ENCODE measurements around the gene ZIC2.

Gene ZIC2

DNA sequence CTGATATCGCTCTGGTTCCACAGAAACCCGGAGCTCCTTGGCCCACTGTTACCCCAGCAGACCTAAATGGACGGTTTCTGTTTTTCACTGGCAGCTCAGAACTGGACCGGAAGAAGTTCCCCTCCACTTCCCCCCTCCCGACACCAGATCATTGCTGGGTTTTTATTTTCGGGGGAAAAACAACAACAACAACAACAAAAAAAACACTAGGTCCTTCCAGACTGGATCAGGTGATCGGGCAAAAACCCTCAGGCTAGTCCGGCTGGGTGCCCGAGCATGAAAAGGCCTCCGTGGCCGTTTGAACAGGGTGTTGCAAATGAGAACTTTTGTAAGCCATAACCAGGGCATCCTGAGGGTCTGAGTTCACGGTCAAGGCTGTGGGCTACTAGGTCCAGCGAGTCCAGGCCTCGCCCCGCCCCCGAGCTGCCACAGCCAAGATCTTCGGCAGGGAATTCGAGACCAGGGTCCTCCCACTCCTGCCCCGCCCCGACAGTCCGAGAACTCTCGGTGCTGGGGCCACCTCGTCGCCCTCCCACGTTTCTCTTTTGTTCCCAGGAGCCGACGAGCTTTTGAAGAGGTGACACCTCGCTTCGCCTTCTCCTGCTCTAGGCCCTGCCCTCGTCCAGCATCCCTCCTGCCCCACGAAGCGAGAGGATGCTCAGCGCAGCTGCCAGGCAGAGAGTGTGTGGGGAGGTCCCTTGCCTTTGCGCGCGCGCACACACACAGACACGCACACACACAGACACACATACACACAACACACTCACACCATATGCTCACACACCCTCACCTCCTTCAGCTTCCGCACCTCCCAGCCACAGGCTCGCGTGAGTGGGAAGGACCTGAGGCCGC lies 8.8 kb downstream of the ZIC2 start:
- TF ChIP-seq, protein P1, sequence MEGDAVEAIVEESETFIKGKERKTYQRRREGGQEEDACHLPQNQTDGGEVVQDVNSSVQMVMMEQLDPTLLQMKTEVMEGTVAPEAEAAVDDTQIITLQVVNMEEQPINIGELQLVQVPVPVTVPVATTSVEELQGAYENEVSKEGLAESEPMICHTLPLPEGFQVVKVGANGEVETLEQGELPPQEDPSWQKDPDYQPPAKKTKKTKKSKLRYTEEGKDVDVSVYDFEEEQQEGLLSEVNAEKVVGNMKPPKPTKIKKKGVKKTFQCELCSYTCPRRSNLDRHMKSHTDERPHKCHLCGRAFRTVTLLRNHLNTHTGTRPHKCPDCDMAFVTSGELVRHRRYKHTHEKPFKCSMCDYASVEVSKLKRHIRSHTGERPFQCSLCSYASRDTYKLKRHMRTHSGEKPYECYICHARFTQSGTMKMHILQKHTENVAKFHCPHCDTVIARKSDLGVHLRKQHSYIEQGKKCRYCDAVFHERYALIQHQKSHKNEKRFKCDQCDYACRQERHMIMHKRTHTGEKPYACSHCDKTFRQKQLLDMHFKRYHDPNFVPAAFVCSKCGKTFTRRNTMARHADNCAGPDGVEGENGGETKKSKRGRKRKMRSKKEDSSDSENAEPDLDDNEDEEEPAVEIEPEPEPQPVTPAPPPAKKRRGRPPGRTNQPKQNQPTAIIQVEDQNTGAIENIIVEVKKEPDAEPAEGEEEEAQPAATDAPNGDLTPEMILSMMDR (IDR thresholded peaks at IDR 0.05; ENCODE audit: control insufficient read depth, insufficient read depth, low read depth, low read length, missing control alignments) = no peak
- H3K4me3 ChIP-seq (ENCODE audit: control insufficient read depth, low read depth, low read length) = no peak overlapping the region
- DNase-seq (ENCODE audit: low read depth) = no peak

DNA sequence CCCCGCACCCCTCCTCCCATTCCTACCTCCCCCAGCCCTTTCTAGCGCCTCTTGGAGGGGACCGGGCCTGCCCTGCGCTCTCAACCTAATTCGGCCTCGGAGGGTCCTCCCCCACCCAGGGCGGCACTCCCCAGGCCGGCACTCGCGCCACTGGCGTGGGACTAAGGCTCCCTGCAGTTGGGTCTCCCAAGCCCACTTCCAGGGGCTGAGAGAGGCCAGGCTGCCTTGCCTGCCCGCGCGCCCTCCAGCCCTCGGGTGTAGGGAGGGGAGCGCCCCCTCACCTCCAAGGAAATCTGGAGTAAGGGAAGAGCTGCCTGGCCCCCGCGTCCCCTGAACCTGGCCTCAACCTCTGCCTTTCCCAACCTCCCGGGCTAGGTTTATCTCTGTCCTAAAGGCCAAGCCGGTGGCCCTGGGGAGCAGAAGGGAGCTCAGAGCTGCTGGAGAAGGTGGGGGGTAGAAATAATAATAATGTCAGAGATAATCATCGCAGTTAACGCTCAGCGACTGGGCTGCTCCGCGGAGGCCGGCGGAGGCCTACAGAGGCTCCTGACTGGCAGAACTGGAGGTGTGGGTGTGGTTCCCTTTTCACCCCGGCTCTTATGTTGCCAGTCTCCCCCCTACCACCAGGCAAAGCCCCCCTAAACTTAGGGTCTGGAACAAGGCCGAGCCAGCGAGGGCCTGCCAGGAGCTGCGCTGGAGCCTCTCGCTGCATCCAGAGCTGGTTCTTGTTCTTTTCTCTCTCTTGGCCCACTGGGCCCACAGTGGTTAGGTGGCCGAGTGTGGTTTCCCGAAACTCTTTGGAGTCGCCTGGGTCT lies 9.6 kb downstream of the ZIC2 start:
- H3K4me3 ChIP-seq (ENCODE audit: control insufficient read depth, low read depth, low read length) = no peak overlapping the region
- no peak for DNase-seq (ENCODE audit: low read depth)
- TF ChIP-seq, protein P1 (IDR thresholded peaks at IDR 0.05; ENCODE audit: control insufficient read depth, insufficient read depth, low read depth, low read length, missing control alignments) = no peak

DNA sequence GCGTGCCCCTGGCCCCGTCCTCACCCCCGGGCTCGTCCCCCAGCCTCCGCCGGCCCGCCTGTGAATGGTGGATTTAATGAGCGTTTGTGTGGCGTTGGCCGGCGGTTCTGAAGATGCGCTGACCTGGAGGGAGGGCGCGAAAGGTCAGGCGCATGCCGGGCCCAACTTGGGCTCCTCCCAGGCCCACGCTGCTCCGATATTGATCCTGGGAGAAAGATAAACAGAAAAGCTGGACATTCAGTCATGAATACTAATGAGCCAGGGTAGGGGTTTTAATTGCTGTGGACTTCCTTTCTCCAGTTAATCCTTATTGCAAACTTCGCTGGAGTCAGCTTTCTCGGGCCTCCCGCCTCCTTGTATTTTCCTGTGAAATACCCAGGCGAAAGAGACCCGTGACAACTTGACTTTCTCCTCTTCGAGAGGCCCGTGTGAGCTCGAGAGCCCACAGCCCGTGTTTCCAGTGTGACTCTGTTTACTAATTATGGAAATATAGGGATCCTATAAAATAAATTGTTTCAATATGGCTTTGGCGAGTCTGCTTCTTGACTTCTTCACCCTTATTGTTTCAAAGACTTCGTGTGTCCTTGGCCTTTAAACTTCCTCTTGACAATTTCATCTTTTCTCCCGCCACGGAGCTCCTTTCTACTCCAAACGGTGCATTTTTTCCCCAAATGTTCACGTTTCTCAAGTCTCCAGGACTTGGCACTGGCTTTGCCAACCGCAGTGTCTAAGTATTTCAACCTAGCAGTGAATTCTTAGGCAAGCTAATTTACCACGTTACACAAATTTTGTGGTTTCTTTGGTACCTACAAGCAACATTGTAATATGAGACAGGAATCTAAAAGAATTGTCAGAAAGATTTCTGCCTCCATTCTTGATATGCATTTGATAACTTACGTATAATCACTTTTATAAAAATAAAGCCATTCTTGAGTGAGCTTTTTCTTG lies 10.5 kb downstream of the ZIC2 start:
- no peak overlapping the region for H3K4me3 ChIP-seq (ENCODE audit: control insufficient read depth, low read depth, low read length)
- TF ChIP-seq, protein P1 (IDR thresholded peaks at IDR 0.05; ENCODE audit: control insufficient read depth, insufficient read depth, low read depth, low read length, missing control alignments) = no peak
- DNase-seq (ENCODE audit: low read depth) = no peak

DNA sequence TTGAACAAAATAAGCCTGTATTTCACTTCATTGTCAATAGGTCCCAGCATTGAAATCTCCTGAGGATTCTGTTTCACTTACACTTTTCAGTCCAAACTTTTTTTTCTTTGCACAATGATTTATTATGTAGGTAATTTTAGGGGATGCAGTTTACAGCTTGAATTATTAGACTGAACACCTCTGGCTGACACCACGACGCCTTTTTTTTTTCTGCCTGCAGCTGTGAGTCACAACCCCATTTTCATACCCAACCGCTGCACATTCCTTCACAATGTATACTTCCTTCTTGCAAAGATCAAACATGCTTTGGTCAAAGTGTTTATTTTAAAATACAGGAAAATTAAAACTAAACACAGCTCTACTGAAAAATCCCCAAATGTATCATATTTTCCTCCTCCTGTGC lies 11.4 kb downstream of the ZIC2 start:
- TF ChIP-seq, protein P1 (IDR thresholded peaks at IDR 0.05; ENCODE audit: control insufficient read depth, insufficient read depth, low read depth, low read length, missing control alignments) = no peak
- no peak for DNase-seq (ENCODE audit: low read depth)
- H3K4me3 ChIP-seq (ENCODE audit: control insufficient read depth, low read depth, low read length) = no peak overlapping the region

DNA sequence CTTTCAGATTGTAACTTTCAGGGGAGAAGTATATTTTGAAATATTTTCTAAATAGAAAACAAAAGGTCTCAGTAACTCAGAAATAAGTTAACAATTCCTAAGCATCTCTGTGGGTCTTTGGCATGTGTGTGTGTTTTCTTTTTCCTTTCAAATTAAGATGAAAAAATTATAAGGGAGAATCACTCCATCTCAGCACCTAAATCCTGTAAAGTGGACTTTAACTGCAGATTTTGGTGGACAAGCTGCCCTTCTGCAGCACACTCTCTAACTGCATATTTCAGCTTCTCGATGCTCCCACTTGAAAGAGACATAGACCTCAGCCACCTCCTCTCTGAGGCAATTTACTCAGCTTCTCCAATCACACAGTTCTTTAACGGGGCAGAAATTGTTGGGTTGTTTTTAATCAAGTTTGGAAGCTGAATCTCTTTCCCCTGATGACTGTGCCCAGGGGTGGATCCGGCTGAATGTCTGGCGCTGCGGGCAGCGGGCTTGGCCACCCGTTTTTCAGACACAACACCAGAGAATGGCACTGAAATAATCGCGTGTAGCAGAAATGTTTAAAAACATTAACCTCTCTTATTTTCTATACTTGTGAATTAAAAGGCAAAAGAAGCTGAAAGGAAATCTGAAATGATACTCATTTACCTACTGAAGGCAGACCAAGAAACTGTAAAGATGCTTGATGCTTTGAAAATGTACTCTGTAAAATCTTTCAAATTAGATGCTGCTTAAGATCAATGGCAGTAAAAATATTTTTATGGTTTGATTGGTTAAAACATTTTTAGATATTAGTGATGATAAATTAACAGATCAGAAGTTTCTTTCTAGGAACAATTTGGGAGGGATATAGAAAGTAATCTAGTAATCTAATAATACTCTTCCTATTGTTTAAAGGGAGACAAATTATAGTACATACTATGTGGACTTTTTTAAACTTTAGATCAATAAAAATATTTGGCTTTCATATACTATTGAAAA lies 12.4 kb downstream of the ZIC2 start:
- DNase-seq (ENCODE audit: low read depth) = no peak
- no peak overlapping the region for H3K4me3 ChIP-seq (ENCODE audit: control insufficient read depth, low read depth, low read length)
- TF ChIP-seq, protein P1 (IDR thresholded peaks at IDR 0.05; ENCODE audit: control insufficient read depth, insufficient read depth, low read depth, low read length, missing control alignments) = no peak

Data from AG09309 (cell line).